ENCODE results near the gene ZNF268.
A peak's percentile ranks its signal among the peaks of the same experiment; 100 is the strongest.

Gene ZNF268

GRCh38 chr12:133181238-133181959 lies at the start of gene ZNF268:
Gene ZNF268 (plus strand): TSS chr12:133181495. CDS start chr12:133181998, 503 bp downstream.
- peak; percentile 88 for DNase-seq

GRCh38 chr12:133135747-133136146 lies 45.5 kb upstream of the ZNF268 start:
- DNase-seq, result no peak

- no peak for DNase-seq
Observed at GRCh38 chr12:133145981-133146380, 35.3 kb upstream of the ZNF268 start.

GRCh38 chr12:133156125-133156690 lies 25.1 kb upstream of the ZNF268 start:
- no peak for DNase-seq

- no peak for DNase-seq
Observed at GRCh38 chr12:133165776-133166175, 15.5 kb upstream of the ZNF268 start.

- DNase-seq, result no peak
Observed at GRCh38 chr12:133172491-133172890, 8.8 kb upstream of the ZNF268 start.

GRCh38 chr12:133174901-133175300 lies 6.4 kb upstream of the ZNF268 start:
- DNase-seq, result no peak

GRCh38 chr12:133180669-133181068 lies 626 bp upstream of the ZNF268 start:
- no peak for DNase-seq

GRCh38 chr12:133190176-133190575 lies 8.9 kb downstream of the ZNF268 start:
- no peak for DNase-seq

- DNase-seq, result no peak
Observed at GRCh38 chr12:133192847-133193246, 11.6 kb downstream of the ZNF268 start.

- DNase-seq, result no peak
Observed at GRCh38 chr12:133201888-133202287, 20.6 kb downstream of the ZNF268 start.

- no peak for DNase-seq
Observed at GRCh38 chr12:133202493-133203343, 21.4 kb downstream of the ZNF268 start.

GRCh38 chr12:133203344-133204263 lies 22.3 kb downstream of the ZNF268 start:
- no peak for DNase-seq

GRCh38 chr12:133204264-133204603 lies 22.9 kb downstream of the ZNF268 start:
- DNase-seq, result no peak

GRCh38 chr12:133206390-133206789 lies 25.1 kb downstream of the ZNF268 start:
- no peak for DNase-seq

GRCh38 chr12:133215724-133216123 lies 34.4 kb downstream of the ZNF268 start:
- no peak for DNase-seq

GRCh38 chr12:133217219-133217618 lies 35.9 kb downstream of the ZNF268 start:
- DNase-seq, result no peak

GRCh38 chr12:133220521-133220920 lies 39.2 kb downstream of the ZNF268 start:
- no peak for DNase-seq

- DNase-seq, result no peak
Observed at GRCh38 chr12:133221241-133221640, 39.9 kb downstream of the ZNF268 start.

GRCh38 chr12:133222211-133222610 lies 40.9 kb downstream of the ZNF268 start:
- DNase-seq, result no peak

GRCh38 chr12:133225527-133225926 lies 44.2 kb downstream of the ZNF268 start:
- DNase-seq, result no peak

- no peak for DNase-seq
Observed at GRCh38 chr12:133226690-133227089, 45.4 kb downstream of the ZNF268 start.
